Measurements from ENCODE around the gene RASSF1.
A peak's percentile ranks its signal among the peaks of the same experiment; 100 is the strongest.

RASSF1 gene

GRCh38 chr3:50327943-50328691, 12.5 kb downstream of the RASSF1 start, which contains the start of gene TUSC2:
TUSC2 (minus strand) TSS chr3:50328223; CDS start chr3:50328099, 124 bp downstream.
- DNase-seq, result peak; percentile 95
- in situ Hi-C loops (cut with HindIII; ENCODE audit: low pct_ligation_motif_present, low pct_unique_long_range_greater_than_20kb, low sequenced_read_pairs), result no loop called here

GRCh38 chr3:50327129-50327528, 13.5 kb downstream of the RASSF1 start:
- in situ Hi-C loops (cut with HindIII; ENCODE audit: low pct_ligation_motif_present, low pct_unique_long_range_greater_than_20kb, low sequenced_read_pairs), result no loop called here
- DNase-seq, result no peak

DNA sequence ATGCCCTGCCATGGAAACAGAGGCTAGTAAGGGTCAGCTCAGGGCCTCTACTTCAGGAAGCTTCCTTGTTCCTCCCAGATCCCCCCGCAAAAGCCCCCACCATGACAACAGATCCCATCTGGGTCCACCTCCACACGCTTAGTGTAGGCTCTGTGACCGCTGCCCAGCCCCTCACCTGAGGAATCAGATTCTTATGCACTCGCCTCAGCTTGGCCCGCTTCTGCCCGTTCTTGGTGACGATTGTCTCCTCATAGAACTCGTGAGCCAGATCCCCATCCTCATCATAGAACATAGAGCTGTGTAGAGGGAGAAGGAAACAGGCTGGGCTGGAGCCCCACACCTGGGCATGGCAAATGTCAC, 14.5 kb downstream of the RASSF1 start:
- DNase-seq, result no peak
- in situ Hi-C loops (cut with HindIII; ENCODE audit: low pct_ligation_motif_present, low pct_unique_long_range_greater_than_20kb, low sequenced_read_pairs), result no loop called here

DNA sequence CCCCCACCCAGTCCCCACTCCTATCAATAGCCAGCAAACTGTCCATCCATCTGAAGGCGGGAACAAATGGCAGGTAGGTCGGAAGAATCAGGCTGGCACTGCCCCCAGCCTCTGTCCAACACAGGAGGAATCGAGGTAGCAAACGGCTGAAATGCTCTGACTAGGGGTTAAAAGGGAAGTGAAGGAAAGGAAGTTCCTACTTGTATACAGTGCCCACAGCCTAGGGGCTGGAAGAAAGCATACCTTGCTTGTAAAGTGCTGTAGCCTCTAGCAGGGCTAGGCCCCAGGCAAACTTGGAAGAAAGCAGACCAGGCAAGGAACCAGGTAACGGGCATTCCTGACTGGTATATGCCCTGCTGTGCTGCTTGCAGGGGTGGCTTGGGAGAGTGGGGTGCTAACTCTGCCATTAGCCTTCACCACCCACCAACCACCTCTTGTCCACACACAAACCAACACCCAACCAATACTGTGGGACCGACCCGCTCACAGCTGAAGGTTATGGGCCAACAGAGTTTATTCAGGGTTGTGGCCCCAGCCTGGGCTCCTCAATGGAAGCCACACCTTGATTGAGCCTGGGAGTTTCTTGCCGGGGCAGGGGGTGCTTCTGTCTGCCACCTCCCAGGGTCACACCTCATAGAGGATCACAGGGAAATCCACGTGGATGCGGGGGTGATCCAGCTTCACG, 15.0 kb downstream of the RASSF1 start:
- DNase-seq, result no peak
- in situ Hi-C loops (cut with HindIII; ENCODE audit: low pct_ligation_motif_present, low pct_unique_long_range_greater_than_20kb, low sequenced_read_pairs), result no loop called here

DNA sequence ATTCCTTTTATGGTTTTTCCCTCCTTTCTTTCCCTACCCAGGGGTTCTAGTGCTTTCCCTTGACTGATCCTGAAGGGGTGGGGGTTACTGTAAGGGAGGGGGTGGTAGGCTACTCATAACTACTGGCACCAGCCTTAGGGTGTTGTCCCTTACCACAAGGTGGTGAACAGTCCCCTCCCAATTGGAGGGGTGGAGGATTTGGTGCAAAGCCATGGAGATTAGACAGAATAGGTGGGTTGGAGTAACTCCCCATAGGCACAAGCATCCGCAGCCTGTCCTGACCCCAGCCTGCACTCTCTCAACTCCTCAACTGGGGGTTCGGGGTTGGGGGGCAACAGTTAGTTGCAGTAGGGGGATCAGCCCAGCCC, 15.5 kb downstream of the RASSF1 start:
- DNase-seq, result no peak
- in situ Hi-C loops (cut with HindIII; ENCODE audit: low pct_ligation_motif_present, low pct_unique_long_range_greater_than_20kb, low sequenced_read_pairs), result no loop called here

GRCh38 chr3:50324351-50325112, 16.1 kb downstream of the RASSF1 start:
- in situ Hi-C loops (cut with HindIII; ENCODE audit: low pct_ligation_motif_present, low pct_unique_long_range_greater_than_20kb, low sequenced_read_pairs), result no loop called here
- DNase-seq, result peak; percentile 72

- DNase-seq, result no peak
- in situ Hi-C loops (cut with HindIII; ENCODE audit: low pct_ligation_motif_present, low pct_unique_long_range_greater_than_20kb, low sequenced_read_pairs), result no loop called here
Observed at GRCh38 chr3:50323614-50324199, 16.9 kb downstream of the RASSF1 start.

GRCh38 chr3:50323092-50323600, 17.5 kb downstream of the RASSF1 start:
- in situ Hi-C loops (cut with HindIII; ENCODE audit: low pct_ligation_motif_present, low pct_unique_long_range_greater_than_20kb, low sequenced_read_pairs), result no loop called here
- no peak for DNase-seq

- no peak for DNase-seq
- in situ Hi-C loops (cut with HindIII; ENCODE audit: low pct_ligation_motif_present, low pct_unique_long_range_greater_than_20kb, low sequenced_read_pairs), result no loop called here
Observed at GRCh38 chr3:50322386-50323091, 18.1 kb downstream of the RASSF1 start, which contains the start of gene HYAL2. HYAL2 (minus strand) TSS chr3:50322745; CDS start chr3:50320489, 2,256 bp downstream.

GRCh38 chr3:50322115-50322385, 18.6 kb downstream of the RASSF1 start:
- in situ Hi-C loops (cut with HindIII; ENCODE audit: low pct_ligation_motif_present, low pct_unique_long_range_greater_than_20kb, low sequenced_read_pairs), result no loop called here
- no peak for DNase-seq

GRCh38 chr3:50321336-50322114, 19.1 kb downstream of the RASSF1 start:
- peak; percentile 87 for DNase-seq
- in situ Hi-C loops (cut with HindIII; ENCODE audit: low pct_ligation_motif_present, low pct_unique_long_range_greater_than_20kb, low sequenced_read_pairs), result no loop called here

DNA sequence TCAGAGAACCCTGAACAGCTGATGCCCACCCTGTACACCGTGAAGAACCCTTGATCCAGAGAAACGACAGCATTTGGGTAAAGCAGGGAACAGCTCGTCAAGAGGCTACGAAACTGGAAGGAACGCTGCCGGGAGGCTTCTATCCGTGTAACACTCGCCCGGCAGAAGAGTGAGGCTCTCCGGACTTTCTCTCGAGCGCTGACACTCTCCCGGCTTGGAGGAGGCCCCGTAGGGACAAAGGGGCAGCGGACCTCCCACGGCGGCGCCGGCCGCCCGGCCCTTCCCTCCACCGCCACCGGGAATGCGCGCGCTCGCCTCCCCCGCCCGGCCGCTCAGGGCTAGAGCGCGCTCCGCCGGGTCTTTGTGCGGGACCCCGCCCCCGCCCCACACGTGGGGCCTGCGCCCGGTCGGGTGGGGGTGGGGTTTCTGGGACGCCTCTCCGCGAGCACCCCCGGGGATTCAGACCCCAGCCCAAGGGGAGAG, 19.7 kb downstream of the RASSF1 start:
- in situ Hi-C loops (cut with HindIII; ENCODE audit: low pct_ligation_motif_present, low pct_unique_long_range_greater_than_20kb, low sequenced_read_pairs), result no loop called here
- peak; percentile 70 for DNase-seq

DNA sequence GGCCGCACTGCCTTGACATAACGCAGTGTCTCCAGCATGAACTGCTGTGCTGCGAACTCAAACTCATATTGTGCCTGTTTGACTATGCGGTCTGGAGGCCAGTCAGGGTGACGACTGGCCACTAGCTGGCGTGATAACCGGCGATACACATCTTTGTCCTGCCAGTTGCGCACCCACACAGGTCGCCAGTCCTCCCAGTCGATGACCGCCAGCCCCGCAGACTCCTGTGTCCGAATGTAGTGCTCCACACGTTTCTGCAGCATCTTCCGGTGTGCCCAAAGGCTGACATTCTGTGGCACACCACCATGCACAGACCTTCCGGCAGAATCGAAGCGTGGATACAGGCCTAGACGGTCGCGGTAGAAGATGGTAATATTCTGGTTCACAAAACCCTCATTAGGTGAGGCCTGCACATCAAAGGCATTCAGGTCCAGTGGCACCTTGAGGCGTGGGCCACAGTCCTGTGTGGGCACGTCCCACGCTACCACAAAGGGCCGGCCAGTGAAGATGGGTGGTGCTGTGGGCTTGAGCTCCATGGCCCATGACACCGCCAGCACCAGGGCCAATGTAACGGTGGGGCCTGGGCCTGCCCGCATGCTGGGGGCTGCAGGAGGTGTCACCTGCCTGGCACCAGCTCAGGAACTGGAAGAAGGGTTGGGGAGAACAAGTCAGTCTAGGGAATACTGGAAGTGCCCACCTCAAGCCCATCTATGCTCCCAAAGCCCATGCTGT, 20.6 kb downstream of the RASSF1 start:
- no peak for DNase-seq
- in situ Hi-C loops (cut with HindIII; ENCODE audit: low pct_ligation_motif_present, low pct_unique_long_range_greater_than_20kb, low sequenced_read_pairs), result no loop called here

- in situ Hi-C loops (cut with HindIII; ENCODE audit: low pct_ligation_motif_present, low pct_unique_long_range_greater_than_20kb, low sequenced_read_pairs), result no loop called here
- no peak for DNase-seq
Observed at GRCh38 chr3:50319181-50319893, 21.3 kb downstream of the RASSF1 start.

DNA sequence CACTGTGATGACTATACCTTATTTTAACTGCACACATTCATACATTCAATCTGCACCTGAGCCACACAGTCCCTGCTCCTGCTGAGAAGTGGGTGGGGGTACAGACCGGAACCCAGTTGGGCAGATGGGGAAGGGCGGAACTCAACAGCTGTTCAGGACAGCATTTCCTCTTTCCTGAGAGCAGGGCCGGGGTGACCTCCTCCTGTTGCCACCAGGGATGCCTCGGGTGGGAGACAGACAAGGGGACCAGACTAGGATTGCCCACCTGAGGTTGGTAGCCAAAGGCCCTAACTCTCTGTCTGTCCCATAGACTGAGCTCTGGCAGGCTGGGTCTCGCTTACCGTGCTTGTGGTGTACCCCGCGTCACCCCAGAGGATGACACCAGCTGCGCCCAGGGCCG, 22.0 kb downstream of the RASSF1 start:
- in situ Hi-C loops (cut with HindIII; ENCODE audit: low pct_ligation_motif_present, low pct_unique_long_range_greater_than_20kb, low sequenced_read_pairs), result no loop called here
- no peak for DNase-seq

GRCh38 chr3:50318163-50318562, 22.5 kb downstream of the RASSF1 start:
- no peak for DNase-seq
- in situ Hi-C loops (cut with HindIII; ENCODE audit: low pct_ligation_motif_present, low pct_unique_long_range_greater_than_20kb, low sequenced_read_pairs), result no loop called here

- DNase-seq, result no peak
- in situ Hi-C loops (cut with HindIII; ENCODE audit: low pct_ligation_motif_present, low pct_unique_long_range_greater_than_20kb, low sequenced_read_pairs), result no loop called here
Observed at GRCh38 chr3:50317300-50317699, 23.3 kb downstream of the RASSF1 start.
